ENCODE data around the gene CAPNS1.

Gene CAPNS1

DNA sequence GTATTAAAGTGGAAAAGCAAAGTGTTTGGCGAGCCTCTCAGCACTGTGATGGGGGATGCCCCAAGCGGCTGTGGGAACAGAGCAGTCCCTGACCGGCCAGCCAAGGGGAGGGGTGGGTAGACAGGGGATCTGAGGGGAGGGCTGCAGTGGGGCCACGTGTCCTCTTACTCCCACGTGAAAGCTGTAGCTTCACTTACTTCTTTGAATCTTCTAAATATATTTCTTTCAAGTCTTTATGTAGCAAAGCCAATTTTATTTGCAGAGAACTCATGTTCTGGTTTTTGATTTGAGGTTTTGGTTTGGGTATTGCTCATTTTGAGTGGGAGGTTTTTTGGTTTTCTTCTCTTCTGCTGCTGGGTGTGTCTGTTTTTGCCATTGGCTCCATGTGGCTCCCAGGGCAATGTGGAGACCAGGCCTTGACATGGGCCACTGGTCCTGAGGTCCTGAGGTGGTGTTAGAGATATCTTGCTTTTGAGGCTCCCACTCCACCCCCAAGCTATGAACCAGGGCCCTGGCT lies 46.7 kb upstream of the CAPNS1 start:
- Histone ChIP-seq H3K27me3 (ENCODE audit: control insufficient read depth, low read length) (no peaks in the 10 kb centered on the region), H3K4me1 (ENCODE audit: control insufficient read depth, low read length) (no peaks in the 10 kb centered on the region), H3K9me3 (ENCODE audit: control insufficient read depth, insufficient read depth, low read length) (no peaks in the 10 kb centered on the region), H3K27ac (ENCODE audit: low read depth, low read length) (no peak overlapping the region), H4K20me1 (ENCODE audit: control insufficient read depth, insufficient read depth, low read depth, low read length) (no peaks in the 10 kb centered on the region), H3K9me2 (replicated peaks; ENCODE audit: control insufficient read depth, low read length) (no peaks in the 10 kb centered on the region), H3F3A (ENCODE audit: control insufficient read depth, insufficient read depth) (no peaks in the 10 kb centered on the region), H3K79me2 (ENCODE audit: control insufficient read depth, low read length) (no peaks in the 10 kb centered on the region), H3K36me3 (ENCODE audit: control insufficient read depth, low read length) (peaks cover 72% of the 10 kb centered on the region), H3K4me3 (ENCODE audit: low read length) (no peak overlapping the region), H3K4me2 (ENCODE audit: low read length) (no peak overlapping the region)
- TF ChIP-seq EZH2phosphoT487 (IDR thresholded peaks at IDR 0.05; ENCODE audit: borderline replicate concordance, low read length) = no peak
- TF ChIP-seq, protein P1, sequence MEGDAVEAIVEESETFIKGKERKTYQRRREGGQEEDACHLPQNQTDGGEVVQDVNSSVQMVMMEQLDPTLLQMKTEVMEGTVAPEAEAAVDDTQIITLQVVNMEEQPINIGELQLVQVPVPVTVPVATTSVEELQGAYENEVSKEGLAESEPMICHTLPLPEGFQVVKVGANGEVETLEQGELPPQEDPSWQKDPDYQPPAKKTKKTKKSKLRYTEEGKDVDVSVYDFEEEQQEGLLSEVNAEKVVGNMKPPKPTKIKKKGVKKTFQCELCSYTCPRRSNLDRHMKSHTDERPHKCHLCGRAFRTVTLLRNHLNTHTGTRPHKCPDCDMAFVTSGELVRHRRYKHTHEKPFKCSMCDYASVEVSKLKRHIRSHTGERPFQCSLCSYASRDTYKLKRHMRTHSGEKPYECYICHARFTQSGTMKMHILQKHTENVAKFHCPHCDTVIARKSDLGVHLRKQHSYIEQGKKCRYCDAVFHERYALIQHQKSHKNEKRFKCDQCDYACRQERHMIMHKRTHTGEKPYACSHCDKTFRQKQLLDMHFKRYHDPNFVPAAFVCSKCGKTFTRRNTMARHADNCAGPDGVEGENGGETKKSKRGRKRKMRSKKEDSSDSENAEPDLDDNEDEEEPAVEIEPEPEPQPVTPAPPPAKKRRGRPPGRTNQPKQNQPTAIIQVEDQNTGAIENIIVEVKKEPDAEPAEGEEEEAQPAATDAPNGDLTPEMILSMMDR (IDR thresholded peaks at IDR 0.05; ENCODE audit: low read depth, low read length, poor library complexity, severe bottlenecking) = no peak

DNA sequence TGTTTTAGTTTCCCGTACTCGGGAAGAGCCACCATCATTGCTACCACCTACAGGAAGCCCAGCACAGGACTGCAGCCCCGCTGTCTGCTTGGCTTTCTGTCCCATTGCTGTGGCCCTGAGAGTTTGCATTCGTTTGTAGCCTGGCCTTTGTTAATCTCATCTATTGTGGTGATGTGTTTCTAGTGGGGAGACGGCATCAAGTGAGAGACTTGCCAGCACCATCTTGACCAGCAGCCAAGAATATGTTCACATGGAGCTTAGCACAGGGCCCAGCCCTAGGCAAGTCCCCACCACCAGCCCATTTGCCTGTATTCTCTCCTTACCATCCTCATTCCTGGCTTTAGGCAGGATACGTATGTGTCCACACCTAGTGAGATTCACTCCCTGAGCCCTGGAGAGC lies 46.2 kb upstream of the CAPNS1 start:
- no peaks in the 10 kb centered on the region for H3K4me1 ChIP-seq (ENCODE audit: control insufficient read depth, low read length)
- H3K4me3 ChIP-seq (ENCODE audit: low read length) = no peak overlapping the region
- no peak overlapping the region for H3K4me2 ChIP-seq (ENCODE audit: low read length)
- TF ChIP-seq, protein P1 (IDR thresholded peaks at IDR 0.05; ENCODE audit: low read depth, low read length, poor library complexity, severe bottlenecking) = no peak
- no peak for TF ChIP-seq EZH2phosphoT487 (IDR thresholded peaks at IDR 0.05; ENCODE audit: borderline replicate concordance, low read length)
- H3K36me3 ChIP-seq (ENCODE audit: control insufficient read depth, low read length) = peaks cover 70% of the 10 kb centered on the region
- no peak overlapping the region for H3K27ac ChIP-seq (ENCODE audit: low read depth, low read length)
- no peaks in the 10 kb centered on the region for H3K9me3 ChIP-seq (ENCODE audit: control insufficient read depth, insufficient read depth, low read length)
- no peaks in the 10 kb centered on the region for H3F3A ChIP-seq (ENCODE audit: control insufficient read depth, insufficient read depth)
- no peaks in the 10 kb centered on the region for H4K20me1 ChIP-seq (ENCODE audit: control insufficient read depth, insufficient read depth, low read depth, low read length)
- H3K27me3 ChIP-seq (ENCODE audit: control insufficient read depth, low read length) = no peaks in the 10 kb centered on the region
- no peaks in the 10 kb centered on the region for H3K79me2 ChIP-seq (ENCODE audit: control insufficient read depth, low read length)
- H3K9me2 ChIP-seq (replicated peaks; ENCODE audit: control insufficient read depth, low read length) = no peaks in the 10 kb centered on the region

DNA sequence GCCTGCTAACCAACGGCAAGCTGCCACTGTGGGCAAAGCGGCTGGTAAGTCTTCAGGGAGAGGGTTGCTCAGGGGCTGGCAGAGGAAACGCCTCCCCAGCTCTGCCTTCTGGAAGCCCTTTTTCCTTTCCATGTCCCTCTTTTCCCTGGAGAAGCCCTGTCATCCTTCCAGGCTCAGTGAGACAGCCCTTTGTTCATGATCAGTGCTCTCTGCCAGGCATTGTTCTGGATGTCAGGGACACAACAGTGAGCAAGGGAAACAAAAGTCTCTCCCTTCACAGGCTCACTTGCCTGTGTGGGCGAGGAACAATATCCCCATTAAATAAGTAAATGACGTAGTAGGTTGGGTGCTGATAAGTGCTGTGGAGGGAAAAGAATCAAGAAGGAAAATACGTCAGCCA lies 42.8 kb upstream of the CAPNS1 start:
- no peaks in the 10 kb centered on the region for H3K9me3 ChIP-seq (ENCODE audit: control insufficient read depth, insufficient read depth, low read length)
- H3K9me2 ChIP-seq (replicated peaks; ENCODE audit: control insufficient read depth, low read length) = no peaks in the 10 kb centered on the region
- TF ChIP-seq, protein P1 (IDR thresholded peaks at IDR 0.05; ENCODE audit: low read depth, low read length, poor library complexity, severe bottlenecking) = no peak
- TF ChIP-seq EZH2phosphoT487 (IDR thresholded peaks at IDR 0.05; ENCODE audit: borderline replicate concordance, low read length) = no peak
- H3K4me1 ChIP-seq (ENCODE audit: control insufficient read depth, low read length) = no peaks in the 10 kb centered on the region
- no peaks in the 10 kb centered on the region for H3K79me2 ChIP-seq (ENCODE audit: control insufficient read depth, low read length)
- H3K4me2 ChIP-seq (ENCODE audit: low read length) = no peak overlapping the region
- H3K27me3 ChIP-seq (ENCODE audit: control insufficient read depth, low read length) = no peaks in the 10 kb centered on the region
- no peak overlapping the region for H3K27ac ChIP-seq (ENCODE audit: low read depth, low read length)
- no peaks in the 10 kb centered on the region for H4K20me1 ChIP-seq (ENCODE audit: control insufficient read depth, insufficient read depth, low read depth, low read length)
- peaks cover 69% of the 10 kb centered on the region for H3K36me3 ChIP-seq (ENCODE audit: control insufficient read depth, low read length)
- no peaks in the 10 kb centered on the region for H3F3A ChIP-seq (ENCODE audit: control insufficient read depth, insufficient read depth)
- no peak overlapping the region for H3K4me3 ChIP-seq (ENCODE audit: low read length)

All from DOHH2 (cell line).